Measurements from ENCODE around the gene GUCY2C.

DNA sequence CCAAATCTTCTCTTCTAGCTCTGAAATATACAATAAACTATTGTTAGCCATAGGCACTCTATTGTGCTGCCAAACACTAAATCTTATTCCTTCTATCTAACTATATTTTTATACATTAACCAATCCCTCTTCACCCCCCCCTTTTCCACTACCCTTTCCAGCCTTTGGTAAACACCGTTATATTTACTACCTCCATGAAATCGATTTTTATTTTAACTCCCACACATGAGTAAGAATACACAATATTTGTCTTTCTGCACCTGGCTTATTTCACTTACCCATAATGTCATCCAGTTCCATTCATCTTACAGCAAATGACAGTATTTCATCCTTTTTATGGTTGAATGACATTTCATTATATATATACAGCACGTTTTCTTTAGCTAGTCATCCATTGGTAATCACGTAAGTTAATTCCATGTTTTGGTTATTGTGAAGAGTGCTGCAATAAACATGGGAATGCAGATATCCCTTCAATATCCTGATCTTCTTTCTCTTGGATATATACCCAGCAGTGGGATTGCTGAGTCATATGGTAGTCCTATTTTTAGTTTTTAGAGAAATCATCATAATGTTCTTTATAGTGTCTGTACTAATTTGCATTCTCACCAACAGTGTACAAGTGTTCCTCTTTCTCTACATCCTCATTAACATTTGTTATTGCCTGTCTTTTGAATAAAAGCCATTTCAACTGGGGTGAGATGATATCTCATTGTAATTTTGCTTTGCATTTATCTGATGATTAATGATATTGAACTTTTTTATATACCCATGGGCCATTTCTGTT is 94.5 kb downstream of the GUCY2C start:
- TF ChIP-seq EP300 (IDR thresholded peaks at IDR 0.05; ENCODE audit: low read depth) (no peak), CTCF (IDR thresholded peaks at IDR 0.05) (no peak), POLR2A (IDR thresholded peaks at IDR 0.05) (no peak), POLR2AphosphoS5 (IDR thresholded peaks at IDR 0.05) (no peak)
